CD14-positive monocyte (primary cell): Measurements from ENCODE around the gene CACNA1H. TPM values are rescaled to one million over a fixed set of nuclear protein-coding genes. Genes with fewer than 3 reads are reported as not detected.

ENCODE experiments used
- DNase-seq, 3 donors: peaks; one replicate each; pipeline ENCODE4 v3.0.0-alpha.2; 2011 to 2022
- H2AFZ ChIP-seq: 2 replicates; pipeline ENCODE4 v1.6.0; 2012; ENCODE audit warnings: mild to moderate bottlenecking, low read depth, low read length, inconsistent platforms; ENCODE audit not compliant: insufficient read depth, poor library complexity, severe bottlenecking
- H3K27ac ChIP-seq, 2 donors: 1 replicate in 1 of 2; 2 replicates in 1 of 2; pipeline ENCODE4 v1.5.1; 2012 to 2013; ENCODE audit warnings: low read length in 2 of 2, control low read depth in 1 of 2, inconsistent platforms in 1 of 2, low read depth in 1 of 2, mild to moderate bottlenecking in 1 of 2
- H3K27me3 ChIP-seq, 2 donors: one replicate each; pipeline versions ENCODE4 v1.6.0 to v1.6.1; 2011 to 2013; ENCODE audit warnings: low read length in 2 of 2; ENCODE audit not compliant: control insufficient read depth in 2 of 2, insufficient read depth in 2 of 2
- H3K36me3 ChIP-seq, 2 donors: replicated peaks in 1 of 2; 1 replicate in 1 of 2; 2 replicates in 1 of 2; pipeline versions ENCODE4 v1.5.1 to v1.6.1; 2012 to 2013; ENCODE audit warnings: low read length in 2 of 2, control low read depth in 1 of 2, inconsistent platforms in 1 of 2, mild to moderate bottlenecking in 1 of 2; ENCODE audit not compliant: insufficient read depth in 2 of 2, control insufficient read depth in 1 of 2
- H3K4me1 ChIP-seq, 2 donors: 1 replicate in 1 of 2; 2 replicates in 1 of 2; pipeline versions ENCODE4 v1.5.1 to v1.6.1; 2012 to 2013; ENCODE audit warnings: low read length in 2 of 2, control low read depth in 1 of 2, inconsistent platforms in 1 of 2, mild to moderate bottlenecking in 1 of 2, moderate library complexity in 1 of 2; ENCODE audit not compliant: insufficient read depth in 2 of 2, control insufficient read depth in 1 of 2
- H3K4me2 ChIP-seq: replicated peaks from 2 replicates; pipeline ENCODE3; 2012; ENCODE audit warnings: low read length, moderate library complexity, mild to moderate bottlenecking; ENCODE audit not compliant: poor library complexity, severe bottlenecking; ENCODE audit errors: extremely low read depth
- H3K4me3 ChIP-seq, 3 experiments: fragments of 200-600 bp in 1 of 3; sonication (generic) in 1 of 3; replicated peaks in 1 of 3; 1 replicate in 2 of 3; 2 replicates in 1 of 3; pipeline ENCODE4 v1.5.1; 2011 to 2013; ENCODE audit warnings: low read length in 3 of 3, mild to moderate bottlenecking in 3 of 3, control low read depth in 2 of 3, low read depth in 2 of 3, inconsistent platforms in 1 of 3, moderate library complexity in 1 of 3
- H3K79me2 ChIP-seq: 2 replicates; pipeline ENCODE4 v1.6.0; 2012; ENCODE audit warnings: mild to moderate bottlenecking, control low read depth, inconsistent platforms, low read length, moderate library complexity; ENCODE audit not compliant: insufficient read depth
- H3K9ac ChIP-seq: 2 replicates; pipeline ENCODE4 v1.6.0; 2017; ENCODE audit warnings: low read length, mild to moderate bottlenecking; ENCODE audit not compliant: insufficient read depth, poor library complexity, severe bottlenecking
- H3K9me3 ChIP-seq, 2 donors: replicated peaks in 1 of 2; 1 replicate in 1 of 2; 2 replicates in 1 of 2; pipeline versions ENCODE4 v1.5.1 to v1.6.1; 2012 to 2013; ENCODE audit warnings: low read length in 2 of 2, control low read depth in 1 of 2; ENCODE audit not compliant: control insufficient read depth in 1 of 2, insufficient read depth in 1 of 2
- H4K20me1 ChIP-seq: 2 replicates; pipeline ENCODE4 v1.6.0; 2012; ENCODE audit warnings: mild to moderate bottlenecking, low read length, control low read depth, moderate library complexity; ENCODE audit not compliant: insufficient read depth
- H3K27ac Mint-ChIP-seq, 7 donors: one replicate each; pipeline ENCODE4 v1.8.0; 2020; ENCODE audit warnings: mild to moderate bottlenecking in 7 of 7, mixed read lengths in 7 of 7, moderate library complexity in 6 of 7, inconsistent platforms in 2 of 7
- H3K27me3 Mint-ChIP-seq, 3 donors: one replicate each; pipeline ENCODE4 v1.8.0; 2021 to 2022; ENCODE audit warnings: low read depth in 3 of 3, mild to moderate bottlenecking in 3 of 3, mixed read lengths in 3 of 3, moderate library complexity in 3 of 3, inconsistent platforms in 1 of 3
- H3K36me3 Mint-ChIP-seq, 2 donors: one replicate each; pipeline ENCODE4 v1.8.0; 2020; ENCODE audit warnings: mixed read lengths in 2 of 2, inconsistent platforms in 1 of 2, mild to moderate bottlenecking in 1 of 2
- H3K4me1 Mint-ChIP-seq: one replicate; pipeline ENCODE4 v1.8.0; 2020; ENCODE audit warnings: mild to moderate bottlenecking, mixed read lengths
- H3K4me3 Mint-ChIP-seq, 2 donors: one replicate each; pipeline ENCODE4 v1.8.0; 2020; ENCODE audit warnings: mild to moderate bottlenecking in 2 of 2, mixed read lengths in 2 of 2, moderate library complexity in 1 of 2
- H3K9me3 Mint-ChIP-seq, 7 donors: one replicate each; pipeline ENCODE4 v1.8.0; 2020 to 2022; ENCODE audit warnings: mixed read lengths in 7 of 7, mild to moderate bottlenecking in 6 of 7, moderate library complexity in 6 of 7, inconsistent platforms in 2 of 7
- CTCF ChIP-seq: fragments of 200-600 bp; IDR thresholded peaks from one replicate; pipeline ENCODE4 v1.8.0; 2022; ENCODE audit warnings: antibody characterized with exemption, mild to moderate bottlenecking
- WGBS: methylation state at CpG from one replicate; pipeline ENCODE4 v1.1.5; 2013; ENCODE audit warnings: missing lambda C conversion rate; ENCODE audit not compliant: insufficient coverage; 5-methylcytosine and 5-hydroxymethylcytosine counted together
- intact Hi-C, 2 donors: fragments of 100-400 bp; cut with micrococcal nuclease; formaldehyde crosslinking; loops; one replicate each; pipeline versions ENCODE4 v1.15.0 to v1.15.1; 2023
- polyA plus RNA-seq, 3 donors: library from polyadenylated mRNA; depleted of rRNA in 1 of 3; unstranded in 2 of 3; stranded (reverse) in 1 of 3; fragments of 300-500 nt in 2 of 3; fragments of >200 nt in 1 of 3; fragmentation: Illumina TruSeq in 2 of 3; gene quantifications; 1 replicate in 2 of 3; 2 replicates in 1 of 3; pipeline ENCODE4 v1.2.3, GENCODE V29; 2012 to 2021

Gene CACNA1H
- polyA plus RNA-seq, 3 donors = not detected

DNA sequence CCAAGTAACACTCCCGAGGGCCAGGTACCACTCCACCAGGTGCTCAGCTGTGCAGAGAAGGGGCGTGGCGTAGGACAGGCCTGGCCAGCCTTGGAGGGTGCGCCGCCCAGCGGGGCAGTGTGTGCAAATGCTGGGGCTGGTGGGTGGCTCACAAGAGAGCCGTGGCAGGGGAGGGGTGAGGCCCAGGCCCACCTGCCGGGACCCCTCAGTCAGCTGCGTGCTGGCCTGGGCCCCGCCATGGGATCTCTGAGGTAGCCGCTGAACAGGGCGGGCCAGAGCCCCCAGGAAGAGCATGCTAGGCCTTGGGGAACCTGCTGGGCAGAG is 63.4 kb downstream of the CACNA1H start:
- H3K27ac ChIP-seq = no peak overlapping the region
- no peak for TF ChIP-seq CTCF
- intact Hi-C loops = loop anchor here in 1 of 2 donors (10.0 kb wide), 1 partner anchor 49 kb away; no protein-coding TSS in a partner anchor
- H2AFZ ChIP-seq = no peak overlapping the region
- H3K4me1 ChIP-seq = no peaks in the 10 kb centered on the region
- H3K4me3 ChIP-seq = no peak overlapping the region
- H3K36me3 ChIP-seq = no peaks in the 10 kb centered on the region
- H3K4me1 Mint-ChIP-seq = no peaks in the 10 kb centered on the region
- H3K9ac ChIP-seq = no peak overlapping the region
- H3K36me3 Mint-ChIP-seq = no peaks in the 10 kb centered on the region
- no peak overlapping the region for H3K4me3 Mint-ChIP-seq
- no peaks in the 10 kb centered on the region for H3K79me2 ChIP-seq
- no peak overlapping the region for H3K27ac Mint-ChIP-seq
- H3K4me2 ChIP-seq = no peak overlapping the region
- peaks cover 0 to 3% (median 0%) of the 10 kb centered on the region in 7 donors for H3K9me3 Mint-ChIP-seq
- no peaks in the 10 kb centered on the region for H4K20me1 ChIP-seq
- no peaks in the 10 kb centered on the region for H3K27me3 ChIP-seq
- no peaks in the 10 kb centered on the region for H3K9me3 ChIP-seq
- peaks cover 0 to 6% (median 0%) of the 10 kb centered on the region in 3 donors for H3K27me3 Mint-ChIP-seq
- no peak for DNase-seq
- WGBS = 87% methylated on average over 12 of the region's 12 CpGs

- Mint-ChIP-seq H3K4me3 (no peak overlapping the region), H3K36me3 (no peaks in the 10 kb centered on the region)
Observed at GRCh38 chr16:1216681-1217400, 63.9 kb downstream of the CACNA1H start.

More at GRCh38 chr16:1216681-1217400, 63.9 kb downstream of the CACNA1H start:
- H3K4me2 ChIP-seq = no peak overlapping the region
- no peaks in the 10 kb centered on the region for H3K9me3 ChIP-seq
- no peak for DNase-seq
- H3K27ac ChIP-seq = no peak overlapping the region
- Mint-ChIP-seq H3K9me3 (peaks cover 0 to 3% (median 0%) of the 10 kb centered on the region in 7 donors), H3K27me3 (peaks cover 0 to 6% (median 0%) of the 10 kb centered on the region in 3 donors), H3K4me1 (no peaks in the 10 kb centered on the region), H3K27ac (no peak overlapping the region)
- H3K4me3 ChIP-seq = no peak overlapping the region
- H2AFZ ChIP-seq = no peak overlapping the region
- H3K9ac ChIP-seq = no peak overlapping the region
- H3K79me2 ChIP-seq = no peaks in the 10 kb centered on the region
- H3K4me1 ChIP-seq = no peaks in the 10 kb centered on the region
- H4K20me1 ChIP-seq = no peaks in the 10 kb centered on the region
- 93% methylated on average over 30 of the region's 32 CpGs for WGBS
- intact Hi-C loops = loop anchor here in 1 of 2 donors (10.0 kb wide), 1 partner anchor 48 kb away; no protein-coding TSS in a partner anchor
- TF ChIP-seq CTCF = no peak
- no peaks in the 10 kb centered on the region for H3K36me3 ChIP-seq
- no peaks in the 10 kb centered on the region for H3K27me3 ChIP-seq
